Left lung (tissue), 10 donors: ENCODE results near the gene GPATCH1. TPM values are rescaled to one million over a fixed set of nuclear protein-coding genes. Genes with fewer than 3 reads are reported as not detected.

Experiments
- ATAC-seq: fragments of 200-7000 bp; cut with Tn5 transposase; one replicate; pipeline ENCODE4 v1.9.1; 2020; ENCODE audit warnings: moderate library complexity
- DNase-seq, 4 donors: peaks; one replicate each; pipeline ENCODE4 v3.0.0-alpha.2; 2013 to 2020
- H3K27ac ChIP-seq, 2 donors: fragments of 200-600 bp; sonication (generic) in 1 of 2; one replicate each; pipeline versions ENCODE4 v1.5.0 to v1.8.0; 2020 to 2021
- H3K27me3 ChIP-seq, 2 donors: fragments of 200-600 bp; sonication (generic) in 1 of 2; one replicate each; pipeline versions ENCODE4 v1.5.0 to v1.8.0; 2020 to 2021
- H3K36me3 ChIP-seq, 2 donors: fragments of 200-600 bp; sonication (generic) in 1 of 2; one replicate each; pipeline versions ENCODE4 v1.5.0 to v1.8.0; 2020 to 2021
- H3K4me1 ChIP-seq, 2 donors: fragments of 200-600 bp; one replicate each; pipeline ENCODE4 v1.8.0; 2021
- H3K4me3 ChIP-seq, 2 donors: fragments of 200-600 bp; sonication (generic) in 1 of 2; one replicate each; pipeline versions ENCODE4 v1.5.0 to v1.8.0; 2020 to 2021; ENCODE audit warnings: mild to moderate bottlenecking in 1 of 2
- H3K9me3 ChIP-seq, 2 donors: fragments of 200-600 bp; sonication (generic) in 1 of 2; one replicate each; pipeline versions ENCODE4 v1.5.0 to v1.8.0; 2020 to 2021
- CTCF ChIP-seq, 2 donors: fragments of 200-600 bp; sonication (generic) in 1 of 2; IDR thresholded peaks; one replicate each; pipeline versions ENCODE4 v1.5.0 to v1.8.0; 2021; ENCODE audit warnings: antibody characterized with exemption in 2 of 2
- intact Hi-C, 2 donors: fragments of 100-400 bp; cut with DNase I; formaldehyde crosslinking; loops; one replicate each; pipeline versions ENCODE4 v1.11.2 to v1.14.2; 2022
- polyA plus RNA-seq, 6 donors: library from polyadenylated mRNA; unstranded; fragments of 120-200 nt; gene quantifications; one replicate each; pipeline ENCODE4 v1.2.1, GENCODE V29; 2013; ENCODE audit not compliant: insufficient read length in 6 of 6
- total RNA-seq, 2 donors: library from RNA; stranded (reverse); fragmentation: NEBNext Ultra II Directional; extraction: Animal tissue kit (Norgen Biotek cat#: 25700); gene quantifications; one replicate each; pipeline ENCODE4 v1.2.1, GENCODE V29; 2021
- donor health status: DM: no; HTN: yes; CAD: no.
- donor health status: DM: no; HTN: no; CAD: no.

Gene GPATCH1
- total and polyA plus RNA-seq, 8 donors = 5.4 to 19.9 (median 15.7) TPM

- Histone ChIP-seq H3K4me1 (peaks cover 2 to 20% of the 10 kb centered on the region in 2 donors), H3K36me3 (no peaks in the 10 kb centered on the region), H3K4me3 (peak within 1 kb of the TSS; percentile 45 to 46), H3K27me3 (peaks cover 5 to 60% of the 10 kb centered on the region in 2 donors), H3K9me3 (no peaks in the 10 kb centered on the region), H3K27ac (no peak within 1 kb of the TSS)
- peak in 3 of 4 donors; percentile 65 to 85 (median 77) for DNase-seq
- no peak for TF ChIP-seq CTCF (IDR thresholded peaks at IDR 0.05)
- ATAC-seq = peak; percentile 96
- intact Hi-C loops = no loop called here
These were observed 16.0 kb upstream of the GPATCH1 start, which contains the start of gene RHPN2 for GRCh38 chr19:33064792-33065550. TSS of gene RHPN2 (minus strand) at chr19:33064888. CDS start at chr19:33064852, 36 bp downstream.

- Histone ChIP-seq H3K4me1 (peaks cover 2 to 20% of the 10 kb centered on the region in 2 donors), H3K27ac (no peak overlapping the region), H3K4me3 (no peak overlapping the region), H3K27me3 (peaks cover 5 to 51% of the 10 kb centered on the region in 2 donors), H3K9me3 (no peaks in the 10 kb centered on the region), H3K36me3 (no peaks in the 10 kb centered on the region)
- intact Hi-C loops = no loop called here
- no peak for TF ChIP-seq CTCF (IDR thresholded peaks at IDR 0.05)
- ATAC-seq (no peak), DNase-seq (no peak)
These were observed 14.4 kb upstream of the GPATCH1 start for GRCh38 chr19:33066543-33066942.

- Histone ChIP-seq H3K9me3 (no peaks in the 10 kb centered on the region), H3K27me3 (peaks cover 5 to 45% of the 10 kb centered on the region in 2 donors), H3K4me3 (no peak overlapping the region), H3K4me1 (peaks cover 2 to 20% of the 10 kb centered on the region in 2 donors), H3K27ac (no peak overlapping the region), H3K36me3 (no peaks in the 10 kb centered on the region)
- DNase-seq = no peak
- intact Hi-C loops = no loop called here
- ATAC-seq = no peak
- TF ChIP-seq CTCF (IDR thresholded peaks at IDR 0.05) = no peak
These were observed 13.9 kb upstream of the GPATCH1 start for GRCh38 chr19:33067121-33067520.

- Histone ChIP-seq H3K4me3 (no peak overlapping the region), H3K27ac (no peak overlapping the region), H3K27me3 (no peaks in the 10 kb centered on the region), H3K4me1 (no peaks in the 10 kb centered on the region), H3K9me3 (no peaks in the 10 kb centered on the region), H3K36me3 (no peaks in the 10 kb centered on the region)
- DNase-seq = no peak
- intact Hi-C loops = no loop called here
- TF ChIP-seq CTCF (IDR thresholded peaks at IDR 0.05) = no peak
- ATAC-seq = no peak
These were observed 9.1 kb upstream of the GPATCH1 start for GRCh38 chr19:33071887-33072286.

- no peaks in the 10 kb centered on the region for H3K36me3 ChIP-seq
- ATAC-seq (no peak), DNase-seq (no peak)
- peaks cover 0 to 7% of the 10 kb centered on the region in 2 donors for H3K4me1 ChIP-seq
- no peaks in the 10 kb centered on the region for H3K27me3 ChIP-seq
- H3K4me3 ChIP-seq = no peak overlapping the region
- intact Hi-C loops = no loop called here
- no peak for TF ChIP-seq CTCF (IDR thresholded peaks at IDR 0.05)
- no peak overlapping the region for H3K27ac ChIP-seq
- H3K9me3 ChIP-seq = no peaks in the 10 kb centered on the region
These were observed 5.5 kb upstream of the GPATCH1 start for GRCh38 chr19:33075519-33075918.
